Testis (tissue), 3 donors: ENCODE data around the gene TNFRSF8. TPM values are rescaled to one million over a fixed set of nuclear protein-coding genes. Genes with fewer than 3 reads are reported as not detected.

Source experiments
- DNase-seq: peaks from one replicate; pipeline ENCODE4 v3.0.0-alpha.2; 2019
- H3K27ac ChIP-seq, 2 donors: fragments of 200-600 bp; sonication (generic); one replicate each; pipeline ENCODE4 v1.5.1; 2019
- H3K27me3 ChIP-seq: fragments of 200-600 bp; sonication (generic); one replicate; pipeline ENCODE4 v1.5.1; 2019
- H3K36me3 ChIP-seq: fragments of 200-600 bp; sonication (generic); one replicate; pipeline ENCODE4 v1.5.1; 2017; ENCODE audit warnings: low read depth; ENCODE audit errors: missing control alignments
- H3K4me1 ChIP-seq: fragments of 200-600 bp; sonication (generic); one replicate; pipeline ENCODE4 v1.5.1; 2019
- H3K4me3 ChIP-seq, 2 donors: fragments of 200-600 bp; sonication (generic); one replicate each; pipeline ENCODE4 v1.5.1; 2017 to 2019
- H3K9me3 ChIP-seq: fragments of 200-600 bp; sonication (generic); one replicate; pipeline ENCODE4 v1.5.1; 2017
- CTCF ChIP-seq, 3 experiments: fragments of 450-650 bp in 2 of 3; fragments of 200-600 bp in 1 of 3; sonication (generic) in 1 of 3; IDR thresholded peaks; one replicate each; pipeline ENCODE4 v1.5.1; 2016 to 2019; ENCODE audit warnings: antibody characterized with exemption in 3 of 3, mild to moderate bottlenecking in 2 of 3, moderate library complexity in 1 of 3
- POLR2A ChIP-seq: fragments of 450-650 bp; IDR thresholded peaks from one replicate; pipeline ENCODE4 v1.6.1; 2017; ENCODE audit warnings: antibody characterized with exemption, mild to moderate bottlenecking, moderate library complexity
- WGBS, 2 donors: methylation state at CpG; one replicate each; pipeline ENCODE4 v1.1.5; 2018; 5-methylcytosine and 5-hydroxymethylcytosine counted together
- intact Hi-C: fragments of 100-400 bp; cut with DNase I; formaldehyde crosslinking; loops from one replicate; pipeline ENCODE4 v1.15.1; 2023; ENCODE audit warnings: low total_unique reads
- polyA plus RNA-seq: library from polyadenylated mRNA; stranded (reverse); fragments of 350-450 nt; fragmentation: Illumina TruSeq; extraction: RNeasy Lipid Tissue Mini Kit (QIAGEN cat#74804); gene quantifications from one replicate; pipeline ENCODE4 v1.2.3, GENCODE V29; 2014; ENCODE audit warnings: low read depth, low replicate concordance; ENCODE audit not compliant: insufficient read depth
- total RNA-seq, 2 donors: library from RNA; depleted of rRNA; stranded (reverse); fragments of >200 nt; gene quantifications; one replicate each; pipeline ENCODE4 v1.2.3, GENCODE V29; 2016

Gene TNFRSF8
- total and polyA plus RNA-seq, 3 donors from 2014 or later: 5.0 to 6.9 (median 5.4) TPM

GRCh38 chr1:12085643-12086260 is 22.6 kb downstream of the TNFRSF8 start:
- Histone ChIP-seq H3K36me3 (no peaks in the 10 kb centered on the region), H3K27me3 (no peaks in the 10 kb centered on the region), H3K4me1 (no peaks in the 10 kb centered on the region), H3K4me3 (no peak overlapping the region), H3K9me3 (no peaks in the 10 kb centered on the region), H3K27ac (no peak overlapping the region)
- 85 to 86% methylated on average over 13 to 14 of the region's 14 CpGs for WGBS, 2 donors
- no peak for DNase-seq
- TF ChIP-seq CTCF (IDR thresholded peaks at IDR 0.05) (no peak), POLR2A (no peak)
- intact Hi-C loops: no loop called here

GRCh38 chr1:12087797-12088314 is 24.8 kb downstream of the TNFRSF8 start:
- DNase-seq: no peak
- WGBS, 2 donors: 46 to 68% methylated on average over 9 of the region's 9 CpGs

GRCh38 chr1:12088607-12089006 is 25.5 kb downstream of the TNFRSF8 start:
- no peak overlapping the region for H3K4me3 ChIP-seq
- H3K27me3 ChIP-seq: no peaks in the 10 kb centered on the region
- no peak overlapping the region for H3K27ac ChIP-seq
- H3K9me3 ChIP-seq: no peaks in the 10 kb centered on the region
- DNase-seq: no peak
- no peaks in the 10 kb centered on the region for H3K4me1 ChIP-seq
- intact Hi-C loops: no loop called here
- WGBS, 2 donors: 78 to 89% methylated on average over 4 to 6 of the region's 6 CpGs
- TF ChIP-seq POLR2A (no peak), CTCF (IDR thresholded peaks at IDR 0.05) (no peak)
- no peaks in the 10 kb centered on the region for H3K36me3 ChIP-seq

More at GRCh38 chr1:12087797-12088314, 24.8 kb downstream of the TNFRSF8 start:
- no peaks in the 10 kb centered on the region for H3K36me3 ChIP-seq
- H3K9me3 ChIP-seq: no peaks in the 10 kb centered on the region
- no peaks in the 10 kb centered on the region for H3K27me3 ChIP-seq
- H3K4me1 ChIP-seq: no peaks in the 10 kb centered on the region
- intact Hi-C loops: no loop called here
- TF ChIP-seq POLR2A (no peak), CTCF (IDR thresholded peaks at IDR 0.05) (no peak)
- no peak overlapping the region for H3K27ac ChIP-seq
- H3K4me3 ChIP-seq: no peak overlapping the region

- Histone ChIP-seq H3K9me3 (no peaks in the 10 kb centered on the region), H3K4me3 (no peak overlapping the region), H3K27me3 (no peaks in the 10 kb centered on the region), H3K36me3 (no peaks in the 10 kb centered on the region), H3K27ac (no peak overlapping the region), H3K4me1 (no peaks in the 10 kb centered on the region)
- no peak for DNase-seq
- 88 to 95% methylated on average over 3 of the region's 3 CpGs for WGBS, 2 donors
- intact Hi-C loops: no loop called here
- TF ChIP-seq POLR2A (no peak), CTCF (IDR thresholded peaks at IDR 0.05) (no peak)
Measured at GRCh38 chr1:12090326-12090725, 27.2 kb downstream of the TNFRSF8 start.

- DNase-seq: no peak
- no peaks in the 10 kb centered on the region for H3K27me3 ChIP-seq
- H3K9me3 ChIP-seq: no peaks in the 10 kb centered on the region
- H3K4me3 ChIP-seq: no peak overlapping the region
- no peaks in the 10 kb centered on the region for H3K36me3 ChIP-seq
- no peaks in the 10 kb centered on the region for H3K4me1 ChIP-seq
- WGBS, 2 donors: 91% methylated on average over 1 of the region's 1 CpG
- H3K27ac ChIP-seq: no peak overlapping the region
- intact Hi-C loops: no loop called here
- TF ChIP-seq CTCF (IDR thresholded peaks at IDR 0.05) (no peak), POLR2A (no peak)
Measured at GRCh38 chr1:12091191-12091590, 28.1 kb downstream of the TNFRSF8 start.
